K562 (cell line): ENCODE measurements around the gene GFOD1. TPM values are rescaled to one million over a fixed set of nuclear protein-coding genes. Genes with fewer than 3 reads are reported as not detected.

ENCODE experiments used
- ATAC-seq: fragments of 200-7000 bp; cut with Tn5 transposase; 3 replicates; pipeline ENCODE4 v1.9.1; 2020; ENCODE audit warnings: moderate library complexity
- BruUV-seq: library from RNA; stranded (reverse); fragments of 400-500 nt; replicated peaks from 2 replicates; lab custom pipeline; 2021; lab: Mats Ljungman, UMichigan
- CTCF ChIA-PET: fragments of 300-600 bp; formaldehyde crosslinking; extraction: SDS; loops from one replicate; lab custom pipeline; 2021; ENCODE audit warnings: low intra/inter-chr PET ratio; lab: Yijun Ruan, JAX
- POLR2A ChIA-PET: fragments of 300-600, 350-650 bp; sonication (Branson Sonifier 250); formaldehyde crosslinking; extraction: SDS; loops from one replicate; lab custom pipeline; 2021; ENCODE audit warnings: antibody characterized with exemption, inconsistent platforms; lab: Yijun Ruan, JAX
- DNase-seq, 4 experiments: peaks; one replicate each; pipeline versions ENCODE4 v3.0.0 to v3.0.0-alpha.2; 2011 to 2018; ENCODE audit warnings: low spot score in 3 of 4, mixed read lengths in 3 of 4; ENCODE audit errors: extremely low read depth in 1 of 4
- FAIRE-seq: peaks from 2 replicates; lab custom pipeline; 2011; peaks lifted over from hg19 to GRCh38; lab: Jason Lieb, UNC
- H2AFZ ChIP-seq: 2 replicates; pipeline ENCODE4 v1.6.0; 2011; ENCODE audit warnings: low read depth, low read length, control low read depth, inconsistent platforms
- H3K27ac ChIP-seq: fragments of 200-600 bp; 3 replicates; pipeline ENCODE4 v1.8.0; 2011; ENCODE audit warnings: low read depth, mild to moderate bottlenecking, control low read depth, inconsistent platforms, low read length, moderate library complexity, mixed read lengths; ENCODE audit errors: extremely low read depth
- H3K27me3 ChIP-seq, 2 experiments: fragments of 300-600 bp in 1 of 2; 2 replicates in 1 of 2; 3 replicates in 1 of 2; pipeline versions ENCODE4 v1.6.0 to v1.8.0; 2011; ENCODE audit warnings: inconsistent platforms in 2 of 2, low read length in 2 of 2, mild to moderate bottlenecking in 1 of 2, mixed read lengths in 1 of 2, moderate library complexity in 1 of 2; ENCODE audit not compliant: control insufficient read depth in 2 of 2, insufficient read depth in 2 of 2
- H3K36me3 ChIP-seq: fragments of 300-600 bp; 3 replicates; pipeline ENCODE4 v1.8.0; 2011; ENCODE audit warnings: mild to moderate bottlenecking, low read length, inconsistent platforms; ENCODE audit not compliant: control insufficient read depth, insufficient read depth
- H3K4me1 ChIP-seq, 2 experiments: fragments of 200-600 bp in 1 of 2; replicated peaks in 1 of 2; 2 replicates in 1 of 2; 3 replicates in 1 of 2; pipeline versions ENCODE4 v1.5.1 to v1.8.0; 2011; ENCODE audit warnings: inconsistent platforms in 2 of 2, low read length in 2 of 2, mild to moderate bottlenecking in 1 of 2, mixed read lengths in 1 of 2, moderate library complexity in 1 of 2; ENCODE audit not compliant: control insufficient read depth in 2 of 2, insufficient read depth in 2 of 2
- H3K4me2 ChIP-seq: 2 replicates; pipeline ENCODE4 v1.6.1; 2011; ENCODE audit warnings: low read length, control low read depth, inconsistent platforms, mixed read lengths; ENCODE audit not compliant: insufficient read depth
- H3K4me3 ChIP-seq: fragments of 200-600 bp; sonication (generic), shearing (Covaris generic); 2 replicates; pipeline ENCODE4 v1.5.1; 2016; ENCODE audit warnings: control low read depth, inconsistent platforms
- H3K79me2 ChIP-seq: fragments of 200-600 bp; 3 replicates; pipeline ENCODE4 v1.8.0; 2011; ENCODE audit warnings: low read length, inconsistent platforms; ENCODE audit not compliant: control insufficient read depth, insufficient read depth
- H3K9ac ChIP-seq, 2 experiments: 2 replicates each; pipeline versions ENCODE4 v1.6.0 to v1.6.1; 2011; ENCODE audit warnings: low read depth in 2 of 2, low read length in 2 of 2, control low read depth in 1 of 2, inconsistent platforms in 1 of 2, mild to moderate bottlenecking in 1 of 2, mixed read lengths in 1 of 2; ENCODE audit not compliant: insufficient read depth in 1 of 2
- H3K9me1 ChIP-seq: one replicate; pipeline ENCODE4 v1.6.0; 2011; ENCODE audit warnings: inconsistent platforms, mild to moderate bottlenecking, low read length, moderate library complexity; ENCODE audit not compliant: control insufficient read depth, insufficient read depth
- H3K9me3 ChIP-seq: replicated peaks from 2 replicates; pipeline ENCODE4 v1.5.1; 2011; ENCODE audit warnings: low read depth, low read length, inconsistent platforms; ENCODE audit not compliant: control insufficient read depth, insufficient read depth
- H4K20me1 ChIP-seq: replicated peaks from 2 replicates; pipeline ENCODE4 v1.6.1; 2011; ENCODE audit warnings: low read length, inconsistent platforms, mixed read lengths; ENCODE audit not compliant: control insufficient read depth, insufficient read depth
- DDX20 ChIP-seq: fragments of 450-650 bp; IDR thresholded peaks from 2 replicates; pipeline ENCODE4 v1.6.1; 2016; ENCODE audit warnings: missing genetic modification characterization, low read depth, mild to moderate bottlenecking, missing compliant biosample characterization, moderate library complexity
- GATA2 ChIP-seq: sonication (generic); formaldehyde crosslinking; IDR thresholded peaks from 2 replicates; pipeline ENCODE4 v1.4.0; 2020; ENCODE audit warnings: mild to moderate bottlenecking, missing genetic modification reagents
- MITF ChIP-seq: IDR thresholded peaks from 2 replicates; pipeline ENCODE4 v1.6.1; 2014; ENCODE audit warnings: antibody characterized with exemption
- POLR3A ChIP-seq: IDR thresholded peaks from 2 replicates; pipeline ENCODE4 v1.6.1; 2011; ENCODE audit warnings: borderline replicate concordance, mild to moderate bottlenecking, moderate library complexity; ENCODE audit not compliant: insufficient read length, insufficient read depth; ENCODE audit errors: extremely low read depth
- TBL1XR1 ChIP-seq, 2 experiments: IDR thresholded peaks; 2 replicates each; pipeline ENCODE4 v1.6.1; 2012; ENCODE audit warnings: improper control_type of control experiment in 2 of 2, low read length in 2 of 2, mild to moderate bottlenecking in 1 of 2
- ZFP1 ChIP-seq: fragments of 450-650 bp; formaldehyde crosslinking; IDR thresholded peaks from 2 replicates; pipeline ENCODE4 v1.4.0; 2020; ENCODE audit warnings: mild to moderate bottlenecking, mixed read lengths
- WGBS: fragments of 100-300 bp; shearing (Covaris generic); methylation state at CpG from one replicate; pipeline ENCODE4 v1.1.6; 2016; ENCODE audit warnings: low coverage, mixed read lengths; ENCODE audit not compliant: insufficient coverage; ENCODE audit errors: missing lambda C conversion rate; 5-methylcytosine and 5-hydroxymethylcytosine counted together
- in situ Hi-C: fragments of 300-500 bp; cut with MboI; formaldehyde crosslinking; loops from 4 replicates; pipeline ENCODE4 v1.15.0; 2018; ENCODE audit warnings: inconsistent platforms, mixed read lengths
- intact Hi-C: fragments of 100-400 bp; cut with micrococcal nuclease; formaldehyde crosslinking; loops from 2 replicates; pipeline ENCODE4 v1.14.2; 2022
- polyA plus RNA-seq, 8 experiments: library from polyadenylated mRNA; depleted of rRNA in 4 of 8; stranded (reverse) in 5 of 8; unstranded in 3 of 8; fragments of >200 nt; fragmentation: Nextera tagmentation in 2 of 8; fragmentation: Illumina TruSeq in 1 of 8; extraction: Ambion mirVana in 2 of 8; extraction: Trizol in 1 of 8; gene quantifications; 2 replicates each; pipeline versions ENCODE4 v1.2.1 to v1.2.3, GENCODE V29; 2011 to 2014; ENCODE audit warnings: inconsistent platforms in 1 of 8, missing spikeins in 1 of 8
- total RNA-seq, 7 experiments: library from RNA; depleted of rRNA in 6 of 7; stranded (reverse); fragments of >200 nt in 6 of 7; fragmentation: Illumina TruSeq in 2 of 7; extraction: Trizol in 2 of 7; gene quantifications; 2 replicates each; pipeline versions ENCODE4 v1.2.1 to v1.2.3, GENCODE V29; 2011 to 2021; ENCODE audit warnings: low replicate concordance in 1 of 7

Gene GFOD1
- total and polyA plus RNA-seq, 9 of the 15 experiments (the other 6 are each of a cell fraction or from before 2014, with no cell fraction given): 3.8 to 12.0 (median 8.2) TPM

GRCh38 chr6:13463941-13464340, 23.5 kb downstream of the GFOD1 start:
- H3K9ac ChIP-seq: peak overlapping the region in 1 of 2 experiments; percentile 49; a peak in 1 of 4 replicates
- no peaks in the 10 kb centered on the region for H3K27me3 ChIP-seq
- H3K9me3 ChIP-seq: no peaks in the 10 kb centered on the region
- no peaks in the 10 kb centered on the region; the same call in 2 of the 3 replicates for H3K36me3 ChIP-seq
- WGBS: 49% methylated on average over 4 of the region's 4 CpGs
- in situ Hi-C loops (no loop called here), intact Hi-C loops (no loop called here)
- H3K4me3 ChIP-seq: no peak overlapping the region
- no peak overlapping the region for H3K4me2 ChIP-seq
- no peak for TF ChIP-seq MITF
- no peak for TF ChIP-seq GATA2 (CRISPR knock-in tag)
- no peak for TF ChIP-seq POLR3A
- TF ChIP-seq ZFP1 (CRISPR knock-in tag): no peak
- no peak for TF ChIP-seq TBL1XR1 (IDR thresholded peaks at IDR 0.05; ENCODE audit: low read length in 2 of 2)
- TF ChIP-seq DDX20 (tag): no peak
- H3K79me2 ChIP-seq: no peaks in the 10 kb centered on the region
- CTCF ChIA-PET: no interaction called here
- DNase-seq: no peak
- H2AFZ ChIP-seq: no peak overlapping the region
- POLR2A ChIA-PET: interaction anchor here (1.1 to 1.5 kb wide), 2 partner anchors 10 to 42 kb away, joined by 3 read pairs; no protein-coding TSS in a partner anchor
- H3K4me1 ChIP-seq: peaks cover 0 to 2% of the 10 kb centered on the region in 2 experiments; a peak in 1 of 5 replicates
- H3K27ac ChIP-seq: no peak overlapping the region
- 0 out of 2 replicates have a peak, but pooled peaks cover 3% of the 10 kb centered on the region for H4K20me1 ChIP-seq
- BruUV-seq: no TSS peak
- no peaks in the 10 kb centered on the region for H3K9me1 ChIP-seq
- ATAC-seq: no peak
- FAIRE-seq: no peak
